Epithelial cell of esophagus (primary cell): ENCODE data around the gene ID1.
A peak's percentile ranks its signal among the peaks of the same experiment; 100 is the strongest.
"Not testable (repeated sequence)": the region's sequence is repeated elsewhere in the genome, so short reads cannot be mapped to it uniquely, and the experiment has no call there.

Experiments
- DNase-seq: peaks from one replicate; pipeline ENCODE4 v3.0.0; 2010; ENCODE audit warnings: low read depth
- H3K4me3 ChIP-seq: 2 replicates; pipeline ENCODE4 v1.5.1; 2011; ENCODE audit warnings: mild to moderate bottlenecking, low read length, control low read depth
- CTCF ChIP-seq: IDR thresholded peaks from 2 replicates; pipeline ENCODE4 v1.5.1; 2011; ENCODE audit warnings: low read depth, mild to moderate bottlenecking, low read length, control low read depth, inconsistent platforms; ENCODE audit not compliant: insufficient read depth; ENCODE audit errors: missing control alignments

ID1 gene

GRCh38 chr20:31594558-31595379 lies 10.3 kb upstream of the ID1 start:
- DNase-seq: no peak
- H3K4me3 ChIP-seq: no peak overlapping the region

GRCh38 chr20:31595380-31595653 lies 9.8 kb upstream of the ID1 start:
- DNase-seq: no peak
- TF ChIP-seq CTCF: no peak
- no peak overlapping the region for H3K4me3 ChIP-seq

More at GRCh38 chr20:31594558-31595379, 10.3 kb upstream of the ID1 start:
- TF ChIP-seq CTCF: no peak

- DNase-seq: peak; percentile 53
- no peak for TF ChIP-seq CTCF
- H3K4me3 ChIP-seq: no peak overlapping the region
Measured at GRCh38 chr20:31595654-31596411, 9.3 kb upstream of the ID1 start.

- not testable (repeated sequence) for H3K4me3 ChIP-seq, DNase-seq
Measured at GRCh38 chr20:31596412-31596715, 8.7 kb upstream of the ID1 start.

GRCh38 chr20:31596831-31597480 lies 8.1 kb upstream of the ID1 start:
- no peak overlapping the region for H3K4me3 ChIP-seq
- TF ChIP-seq CTCF: no peak
- DNase-seq: no peak

- H3K4me3 ChIP-seq: no peak overlapping the region
- TF ChIP-seq CTCF: no peak
- no peak for DNase-seq
Measured at GRCh38 chr20:31597481-31597855, 7.6 kb upstream of the ID1 start.

- TF ChIP-seq CTCF: no peak
- no peak for DNase-seq
- H3K4me3 ChIP-seq: no peak overlapping the region
Measured at GRCh38 chr20:31602431-31602778, 2.7 kb upstream of the ID1 start.
